Right lobe of liver (tissue), 4 donors: ENCODE results near the gene CRACDL.

Experiments
- POLR2A ChIP-seq: fragments of 450-650 bp; IDR thresholded peaks from one replicate; pipeline ENCODE4 v1.6.1; 2017; ENCODE audit warnings: antibody characterized with exemption, mild to moderate bottlenecking
- TF ChIP-seq, protein P1 (sequence below), 4 donors: fragments of 200-600 bp in 3 of 4; fragments of 450-650 bp in 1 of 4; IDR thresholded peaks; one replicate each; pipeline versions ENCODE4 v1.5.1 to v1.8.0; 2016 to 2022; ENCODE audit warnings: antibody characterized with exemption in 4 of 4, mild to moderate bottlenecking in 2 of 4
- donor health status: DM: no; HTN: no; CAD: no.
- donor health status: DM: no; HTN: no; CAD: no.
- donor health status: DM: no; HTN: yes; CAD: no.

GRCh38 chr2:98805412-98806171, 130.4 kb downstream of the CRACDL start:
- TF ChIP-seq, protein P1, sequence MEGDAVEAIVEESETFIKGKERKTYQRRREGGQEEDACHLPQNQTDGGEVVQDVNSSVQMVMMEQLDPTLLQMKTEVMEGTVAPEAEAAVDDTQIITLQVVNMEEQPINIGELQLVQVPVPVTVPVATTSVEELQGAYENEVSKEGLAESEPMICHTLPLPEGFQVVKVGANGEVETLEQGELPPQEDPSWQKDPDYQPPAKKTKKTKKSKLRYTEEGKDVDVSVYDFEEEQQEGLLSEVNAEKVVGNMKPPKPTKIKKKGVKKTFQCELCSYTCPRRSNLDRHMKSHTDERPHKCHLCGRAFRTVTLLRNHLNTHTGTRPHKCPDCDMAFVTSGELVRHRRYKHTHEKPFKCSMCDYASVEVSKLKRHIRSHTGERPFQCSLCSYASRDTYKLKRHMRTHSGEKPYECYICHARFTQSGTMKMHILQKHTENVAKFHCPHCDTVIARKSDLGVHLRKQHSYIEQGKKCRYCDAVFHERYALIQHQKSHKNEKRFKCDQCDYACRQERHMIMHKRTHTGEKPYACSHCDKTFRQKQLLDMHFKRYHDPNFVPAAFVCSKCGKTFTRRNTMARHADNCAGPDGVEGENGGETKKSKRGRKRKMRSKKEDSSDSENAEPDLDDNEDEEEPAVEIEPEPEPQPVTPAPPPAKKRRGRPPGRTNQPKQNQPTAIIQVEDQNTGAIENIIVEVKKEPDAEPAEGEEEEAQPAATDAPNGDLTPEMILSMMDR (IDR thresholded peaks at IDR 0.05) = no peak
- no peak for TF ChIP-seq POLR2A
